ENCODE data around the gene PTPRG. TPM values are rescaled to one million over a fixed set of nuclear protein-coding genes. Genes with fewer than 3 reads are reported as not detected.

Gene PTPRG
- polyA plus RNA-seq, 3 donors, result not detected

DNA sequence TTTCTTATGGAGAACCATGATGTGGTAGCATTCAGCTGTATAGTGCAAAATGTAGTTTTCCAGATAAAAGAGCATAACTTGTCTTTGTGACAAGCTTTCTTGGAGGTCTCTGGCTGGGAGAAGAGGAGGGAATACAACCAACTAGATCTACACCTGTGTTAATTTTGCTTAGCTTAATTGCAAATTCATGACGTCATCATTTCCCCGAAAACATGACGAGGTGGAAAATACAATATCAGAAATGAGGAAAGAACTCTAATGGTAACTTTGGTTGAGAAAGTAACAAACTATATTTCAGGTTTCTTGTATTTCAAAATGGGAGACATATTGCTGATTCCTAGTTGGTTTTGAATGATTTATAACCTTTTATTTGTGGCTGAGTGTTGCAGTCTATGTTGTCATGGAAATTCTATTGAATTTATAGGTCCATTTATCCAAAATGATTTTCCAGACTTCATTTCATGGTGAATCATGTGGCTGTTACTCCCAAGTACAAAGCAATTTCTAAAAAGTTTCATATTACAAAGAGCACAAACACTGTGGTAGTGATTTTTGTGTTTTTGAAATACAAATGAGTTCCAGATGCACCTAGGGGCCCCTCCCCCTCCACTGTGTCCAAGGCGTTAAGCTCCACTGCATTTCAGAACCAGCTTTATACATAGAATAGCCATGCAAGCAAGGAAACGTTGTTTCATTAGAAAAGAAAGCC lies 504.8 kb downstream of the PTPRG start:
- no peaks in the 10 kb centered on the region for H3K4me1 Mint-ChIP-seq
- H3K9me3 Mint-ChIP-seq, result peaks cover 0 to 12% (median 2%) of the 10 kb centered on the region in 7 donors
- intact Hi-C loops (cut with micrococcal nuclease), result no loop called here
- H4K20me1 ChIP-seq (ENCODE audit: insufficient read depth, low read length), result no peaks in the 10 kb centered on the region
- TF ChIP-seq, protein P1, sequence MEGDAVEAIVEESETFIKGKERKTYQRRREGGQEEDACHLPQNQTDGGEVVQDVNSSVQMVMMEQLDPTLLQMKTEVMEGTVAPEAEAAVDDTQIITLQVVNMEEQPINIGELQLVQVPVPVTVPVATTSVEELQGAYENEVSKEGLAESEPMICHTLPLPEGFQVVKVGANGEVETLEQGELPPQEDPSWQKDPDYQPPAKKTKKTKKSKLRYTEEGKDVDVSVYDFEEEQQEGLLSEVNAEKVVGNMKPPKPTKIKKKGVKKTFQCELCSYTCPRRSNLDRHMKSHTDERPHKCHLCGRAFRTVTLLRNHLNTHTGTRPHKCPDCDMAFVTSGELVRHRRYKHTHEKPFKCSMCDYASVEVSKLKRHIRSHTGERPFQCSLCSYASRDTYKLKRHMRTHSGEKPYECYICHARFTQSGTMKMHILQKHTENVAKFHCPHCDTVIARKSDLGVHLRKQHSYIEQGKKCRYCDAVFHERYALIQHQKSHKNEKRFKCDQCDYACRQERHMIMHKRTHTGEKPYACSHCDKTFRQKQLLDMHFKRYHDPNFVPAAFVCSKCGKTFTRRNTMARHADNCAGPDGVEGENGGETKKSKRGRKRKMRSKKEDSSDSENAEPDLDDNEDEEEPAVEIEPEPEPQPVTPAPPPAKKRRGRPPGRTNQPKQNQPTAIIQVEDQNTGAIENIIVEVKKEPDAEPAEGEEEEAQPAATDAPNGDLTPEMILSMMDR (IDR thresholded peaks at IDR 0.05), result no peak
- no peaks in the 10 kb centered on the region for H3K27me3 Mint-ChIP-seq (ENCODE audit: low read depth in 3 of 3)
- H3K27ac Mint-ChIP-seq, result no peak overlapping the region
- H3K4me3 ChIP-seq (replicated peaks in 1 of 3; ENCODE audit: low read depth in 2 of 3, low read length in 3 of 3), result no peak overlapping the region
- DNase-seq, result no peak
- H3K9ac ChIP-seq (ENCODE audit: insufficient read depth, low read length, poor library complexity, severe bottlenecking), result no peak overlapping the region
- H3K9me3 ChIP-seq (replicated peaks in 1 of 2; ENCODE audit: control insufficient read depth in 1 of 2, insufficient read depth in 1 of 2, low read length in 2 of 2), result peaks cover 0 to 2% of the 10 kb centered on the region in 2 donors
- WGBS (ENCODE audit: insufficient coverage), result 93% methylated on average over 3 of the region's 5 CpGs
- H3K4me3 Mint-ChIP-seq, result no peak overlapping the region
- H3K4me2 ChIP-seq (replicated peaks; ENCODE audit: extremely low read depth, low read length, poor library complexity, severe bottlenecking), result no peak overlapping the region
- H3K36me3 Mint-ChIP-seq, result no peaks in the 10 kb centered on the region
- no peak overlapping the region for H2AFZ ChIP-seq (ENCODE audit: insufficient read depth, low read depth, low read length, poor library complexity, severe bottlenecking)
- H3K4me1 ChIP-seq (ENCODE audit: control insufficient read depth in 1 of 2, insufficient read depth in 2 of 2, low read length in 2 of 2), result no peaks in the 10 kb centered on the region
- no peak overlapping the region for H3K27ac ChIP-seq (ENCODE audit: low read depth in 1 of 2, low read length in 2 of 2)
- H3K27me3 ChIP-seq (ENCODE audit: control insufficient read depth in 2 of 2, insufficient read depth in 2 of 2, low read length in 2 of 2), result no peaks in the 10 kb centered on the region
- no peaks in the 10 kb centered on the region for H3K79me2 ChIP-seq (ENCODE audit: insufficient read depth, low read length)
- no peaks in the 10 kb centered on the region for H3K36me3 ChIP-seq (replicated peaks in 1 of 2; ENCODE audit: control insufficient read depth in 1 of 2, insufficient read depth in 2 of 2, low read length in 2 of 2)

DNA sequence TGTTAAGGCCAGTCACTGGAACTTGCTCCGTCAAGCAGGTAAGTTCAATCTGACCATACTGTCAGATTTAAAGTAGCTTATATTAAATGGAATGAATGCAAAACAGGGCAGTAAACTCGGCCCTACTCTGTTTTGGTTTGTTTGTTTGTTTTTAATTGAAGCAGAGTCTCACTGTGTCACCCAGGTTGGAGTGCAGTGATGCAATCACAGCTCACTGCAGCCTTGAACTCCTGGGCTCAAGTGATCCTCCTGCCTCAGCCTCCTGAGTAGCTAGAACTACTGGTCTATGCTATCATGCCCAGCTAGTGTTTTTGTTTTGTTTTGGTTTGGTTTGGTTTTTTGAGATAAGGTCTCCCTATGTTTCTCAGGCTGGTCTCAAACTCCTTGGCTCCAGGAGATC lies 507.0 kb downstream of the PTPRG start:
- Mint-ChIP-seq H3K9me3 (peaks cover 0 to 7% (median 2%) of the 10 kb centered on the region in 7 donors), H3K27ac (no peak overlapping the region), H3K4me1 (no peaks in the 10 kb centered on the region), H3K27me3 (ENCODE audit: low read depth in 3 of 3) (no peaks in the 10 kb centered on the region), H3K4me3 (no peak overlapping the region), H3K36me3 (no peaks in the 10 kb centered on the region)
- intact Hi-C loops (cut with micrococcal nuclease), result no loop called here
- Histone ChIP-seq H2AFZ (ENCODE audit: insufficient read depth, low read depth, low read length, poor library complexity, severe bottlenecking) (no peak overlapping the region), H3K4me3 (replicated peaks in 1 of 3; ENCODE audit: low read depth in 2 of 3, low read length in 3 of 3) (no peak overlapping the region), H3K9ac (ENCODE audit: insufficient read depth, low read length, poor library complexity, severe bottlenecking) (no peak overlapping the region), H3K27me3 (ENCODE audit: control insufficient read depth in 2 of 2, insufficient read depth in 2 of 2, low read length in 2 of 2) (no peaks in the 10 kb centered on the region), H4K20me1 (ENCODE audit: insufficient read depth, low read length) (no peaks in the 10 kb centered on the region), H3K9me3 (replicated peaks in 1 of 2; ENCODE audit: control insufficient read depth in 1 of 2, insufficient read depth in 1 of 2, low read length in 2 of 2) (no peaks in the 10 kb centered on the region), H3K4me1 (ENCODE audit: control insufficient read depth in 1 of 2, insufficient read depth in 2 of 2, low read length in 2 of 2) (no peaks in the 10 kb centered on the region), H3K27ac (ENCODE audit: low read depth in 1 of 2, low read length in 2 of 2) (no peak overlapping the region), H3K4me2 (replicated peaks; ENCODE audit: extremely low read depth, low read length, poor library complexity, severe bottlenecking) (no peak overlapping the region), H3K36me3 (replicated peaks in 1 of 2; ENCODE audit: control insufficient read depth in 1 of 2, insufficient read depth in 2 of 2, low read length in 2 of 2) (no peaks in the 10 kb centered on the region), H3K79me2 (ENCODE audit: insufficient read depth, low read length) (no peaks in the 10 kb centered on the region)
- 64% methylated on average over 2 of the region's 2 CpGs for WGBS (ENCODE audit: insufficient coverage)
- TF ChIP-seq, protein P1 (IDR thresholded peaks at IDR 0.05), result no peak
- DNase-seq, result no peak
